Mesodermal cell (in vitro differentiated cells): ENCODE results near the gene RPL39L.

Source experiments
- H3K27ac ChIP-seq: 2 replicates; pipeline ENCODE4 v1.7.0; 2013; ENCODE audit warnings: mild to moderate bottlenecking, low read depth, low read length, moderate library complexity; ENCODE audit not compliant: severe bottlenecking
- H3K36me3 ChIP-seq: 2 replicates; pipeline ENCODE4 v1.7.1; 2013; ENCODE audit warnings: mild to moderate bottlenecking, low read length, moderate library complexity; ENCODE audit not compliant: control insufficient read depth, insufficient read depth
- H3K4me1 ChIP-seq: one replicate; pipeline ENCODE4 v1.7.1; 2013; ENCODE audit warnings: mild to moderate bottlenecking, low read length; ENCODE audit not compliant: insufficient read depth, control insufficient read depth, poor library complexity, severe bottlenecking
- H3K4me3 ChIP-seq: 2 replicates; pipeline ENCODE4 v1.7.0; 2013; ENCODE audit warnings: low read length, control low read depth, mild to moderate bottlenecking; ENCODE audit not compliant: insufficient read depth, poor library complexity, severe bottlenecking; ENCODE audit errors: extremely low read depth
- H3K9me3 ChIP-seq: 2 replicates; pipeline ENCODE4 v1.7.1; 2013; ENCODE audit warnings: mild to moderate bottlenecking, low read length, moderate library complexity; ENCODE audit not compliant: control insufficient read depth
- WGBS, 2 experiments: methylation state at CpG; one replicate each; pipeline ENCODE4 v1.1.5; 2013; ENCODE audit warnings: missing lambda C conversion rate in 2 of 2; ENCODE audit not compliant: insufficient coverage in 2 of 2; 5-methylcytosine and 5-hydroxymethylcytosine counted together

The RPL39L gene

GRCh38 chr3:187077537-187077936 lies 61.8 kb downstream of the RPL39L start:
- no peak overlapping the region for H3K4me3 ChIP-seq
- WGBS, 2 experiments: 89 to 92% methylated on average over 3 to 5 of the region's 5 CpGs
- H3K36me3 ChIP-seq: peaks cover 50% of the 10 kb centered on the region
- H3K9me3 ChIP-seq: no peaks in the 10 kb centered on the region
- H3K4me1 ChIP-seq: no peaks in the 10 kb centered on the region
- H3K27ac ChIP-seq: no peak overlapping the region

- H3K36me3 ChIP-seq: peaks cover 52% of the 10 kb centered on the region
- 100% methylated on average over 1 to 2 of the region's 3 CpGs for WGBS, 2 experiments
- H3K4me1 ChIP-seq: no peaks in the 10 kb centered on the region
- H3K27ac ChIP-seq: no peak overlapping the region
- H3K9me3 ChIP-seq: no peaks in the 10 kb centered on the region
- H3K4me3 ChIP-seq: no peak overlapping the region
Observed at GRCh38 chr3:187077085-187077484, 62.2 kb downstream of the RPL39L start.

GRCh38 chr3:187076297-187076696 lies 63.0 kb downstream of the RPL39L start:
- Histone ChIP-seq H3K4me1 (no peaks in the 10 kb centered on the region), H3K9me3 (no peaks in the 10 kb centered on the region), H3K27ac (no peak overlapping the region), H3K4me3 (no peak overlapping the region), H3K36me3 (peaks cover 52% of the 10 kb centered on the region)
- WGBS, 2 experiments: 100% methylated on average over 4 to 6 of the region's 6 CpGs

GRCh38 chr3:187074846-187075245 lies 64.5 kb downstream of the RPL39L start:
- Histone ChIP-seq H3K4me3 (no peak overlapping the region), H3K27ac (no peak overlapping the region), H3K9me3 (no peaks in the 10 kb centered on the region), H3K36me3 (peaks cover 56% of the 10 kb centered on the region), H3K4me1 (no peaks in the 10 kb centered on the region)

GRCh38 chr3:187073581-187074098 lies 65.7 kb downstream of the RPL39L start:
- Histone ChIP-seq H3K27ac (no peak overlapping the region), H3K9me3 (no peaks in the 10 kb centered on the region), H3K36me3 (peaks cover 63% of the 10 kb centered on the region), H3K4me1 (no peaks in the 10 kb centered on the region), H3K4me3 (no peak overlapping the region)
- 93 to 95% methylated on average over 5 of the region's 5 CpGs for WGBS, 2 experiments

- H3K4me1 ChIP-seq: no peaks in the 10 kb centered on the region
- no peak overlapping the region for H3K27ac ChIP-seq
- no peaks in the 10 kb centered on the region for H3K9me3 ChIP-seq
- 79 to 91% methylated on average over 3 to 4 of the region's 5 CpGs for WGBS, 2 experiments
- H3K4me3 ChIP-seq: no peak overlapping the region
- H3K36me3 ChIP-seq: peaks cover 60% of the 10 kb centered on the region
Observed at GRCh38 chr3:187072511-187072910, 66.8 kb downstream of the RPL39L start.

- H3K4me1 ChIP-seq: no peaks in the 10 kb centered on the region
- WGBS, 2 experiments: 88 to 100% methylated on average over 1 to 3 of the region's 3 CpGs
- H3K27ac ChIP-seq: no peak overlapping the region
- no peak overlapping the region for H3K4me3 ChIP-seq
- H3K9me3 ChIP-seq: no peaks in the 10 kb centered on the region
- H3K36me3 ChIP-seq: peaks cover 60% of the 10 kb centered on the region
Observed at GRCh38 chr3:187072102-187072501, 67.2 kb downstream of the RPL39L start.
